Measurements from ENCODE around the gene PHF12. TPM values are rescaled to one million over a fixed set of nuclear protein-coding genes. Genes with fewer than 3 reads are reported as not detected.

PHF12 gene
- total and polyA plus RNA-seq, 10 of the 15 experiments (the other 5 are each of a cell fraction or from before 2014, with no cell fraction given): 1.3 to 43.9 (median 19.2) TPM

DNA sequence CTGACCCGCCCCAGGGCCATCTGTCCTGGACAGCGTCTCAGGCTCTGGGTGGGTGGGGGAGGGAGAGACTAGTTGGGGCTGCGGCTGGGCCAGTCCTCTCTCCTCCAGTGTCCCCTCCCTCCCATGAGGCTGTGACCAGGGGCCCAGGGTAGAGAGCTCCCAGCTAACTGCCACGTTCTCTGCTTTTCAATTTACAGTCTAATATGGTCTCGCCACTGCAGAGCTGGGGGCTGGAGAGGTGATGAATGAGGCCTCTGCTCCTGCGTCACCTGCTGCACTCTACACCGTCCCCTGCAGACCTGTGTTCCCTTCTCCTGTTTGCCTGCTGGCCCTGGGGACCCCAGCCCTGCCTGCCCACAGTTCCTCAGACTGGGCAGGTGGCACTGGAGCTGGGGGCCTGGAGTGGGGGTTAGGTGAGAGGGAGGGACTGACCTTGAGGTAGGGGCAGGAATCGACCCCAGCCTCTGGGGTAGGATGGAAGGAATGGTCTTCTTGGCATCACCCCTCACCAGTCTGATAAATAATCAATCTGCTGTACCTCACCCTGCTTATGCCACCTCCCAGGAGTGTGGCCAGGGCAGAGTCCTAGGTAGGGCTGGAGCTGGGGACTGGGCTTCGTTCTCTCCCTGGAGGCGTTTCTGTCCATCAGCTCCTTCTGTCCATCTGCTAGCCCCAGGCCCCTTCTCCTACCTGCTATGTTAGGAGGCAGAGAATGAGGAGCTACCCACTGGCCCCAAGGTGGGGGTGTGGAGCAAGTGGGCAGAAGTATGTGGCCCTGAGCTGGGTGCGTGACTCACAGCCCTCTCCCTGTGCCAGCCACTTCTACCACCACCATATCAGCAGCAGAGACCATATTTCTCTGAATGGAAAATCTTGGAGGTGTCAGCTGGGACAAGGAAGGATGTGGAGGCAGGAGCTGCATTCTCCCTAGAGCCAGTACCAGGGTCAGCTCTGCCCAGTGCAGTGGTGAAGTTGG is 41.6 kb upstream of the PHF12 start (continued):
- TF ChIP-seq, protein P1, sequence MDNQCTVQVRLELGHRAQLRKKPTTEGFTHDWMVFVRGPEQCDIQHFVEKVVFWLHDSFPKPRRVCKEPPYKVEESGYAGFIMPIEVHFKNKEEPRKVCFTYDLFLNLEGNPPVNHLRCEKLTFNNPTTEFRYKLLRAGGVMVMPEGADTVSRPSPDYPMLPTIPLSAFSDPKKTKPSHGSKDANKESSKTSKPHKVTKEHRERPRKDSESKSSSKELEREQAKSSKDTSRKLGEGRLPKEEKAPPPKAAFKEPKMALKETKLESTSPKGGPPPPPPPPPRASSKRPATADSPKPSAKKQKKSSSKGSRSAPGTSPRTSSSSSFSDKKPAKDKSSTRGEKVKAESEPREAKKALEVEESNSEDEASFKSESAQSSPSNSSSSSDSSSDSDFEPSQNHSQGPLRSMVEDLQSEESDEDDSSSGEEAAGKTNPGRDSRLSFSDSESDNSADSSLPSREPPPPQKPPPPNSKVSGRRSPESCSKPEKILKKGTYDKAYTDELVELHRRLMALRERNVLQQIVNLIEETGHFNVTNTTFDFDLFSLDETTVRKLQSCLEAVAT (IDR thresholded peaks at IDR 0.05): no peak
- no peak for TF ChIP-seq CEBPB (IDR thresholded peaks at IDR 0.05; ENCODE audit: borderline replicate concordance in 1 of 2, low read depth in 2 of 2, low read length in 2 of 2)
- TF ChIP-seq EED (IDR thresholded peaks at IDR 0.05; ENCODE audit: low read depth): no peak
- TF ChIP-seq CBX5 (IDR thresholded peaks at IDR 0.05; ENCODE audit: low read depth): no peak
- no peak for TF ChIP-seq E2F8 (IDR thresholded peaks at IDR 0.05; ENCODE audit: low read depth, partially characterized antibody)
- no peak for TF ChIP-seq ZBTB40 (IDR thresholded peaks at IDR 0.05; ENCODE audit: borderline replicate concordance)
- no peak for TF ChIP-seq NFYA (IDR thresholded peaks at IDR 0.05; ENCODE audit: borderline replicate concordance, low read depth, low read length)
- no peak for TF ChIP-seq SREBF1 (IDR thresholded peaks at IDR 0.05; ENCODE audit: low read length)

Data from GM12878 (cell line).